ENCODE measurements around the gene ARHGAP9. TPM values are rescaled to one million over a fixed set of nuclear protein-coding genes. Genes with fewer than 3 reads are reported as not detected.

Gene ARHGAP9
- total RNA-seq, 1 donor from 2014 or later: 2.9 TPM

GRCh38 chr12:57456145-57456700, 23.4 kb downstream of the ARHGAP9 start:
- Mint-ChIP-seq H3K27ac (ENCODE audit: unreplicated experiment) (peak overlapping the region; percentile 76), H3K4me3 (ENCODE audit: unreplicated experiment) (peak overlapping the region; percentile 52), H3K27me3 (ENCODE audit: low read depth) (no peaks in the 10 kb centered on the region), H3K9me3 (ENCODE audit: low read depth) (no peaks in the 10 kb centered on the region), H3K36me3 (ENCODE audit: low read depth) (no peaks in the 10 kb centered on the region), H3K4me1 (ENCODE audit: low read depth) (peaks cover 77% of the 10 kb centered on the region)
- DNase-seq (ENCODE audit: low spot score): no peak
- peak; percentile 78 for TF ChIP-seq CTCF (IDR thresholded peaks at IDR 0.05)

- peak overlapping the region; percentile 52 for H3K4me3 Mint-ChIP-seq (ENCODE audit: unreplicated experiment)
- TF ChIP-seq CTCF (IDR thresholded peaks at IDR 0.05): no peak
- peak overlapping the region; percentile 83 for H3K27ac Mint-ChIP-seq (ENCODE audit: unreplicated experiment)
- H3K9me3 Mint-ChIP-seq (ENCODE audit: low read depth): no peaks in the 10 kb centered on the region
- H3K4me1 Mint-ChIP-seq (ENCODE audit: low read depth): peaks cover 79% of the 10 kb centered on the region
- H3K27me3 Mint-ChIP-seq (ENCODE audit: low read depth): no peaks in the 10 kb centered on the region
- H3K36me3 Mint-ChIP-seq (ENCODE audit: low read depth): no peaks in the 10 kb centered on the region
- DNase-seq (ENCODE audit: low spot score): no peak
Observed at GRCh38 chr12:57455374-57456144, 24.1 kb downstream of the ARHGAP9 start.

- Mint-ChIP-seq H3K4me3 (ENCODE audit: unreplicated experiment) (peak within 1 kb of the TSS; percentile 52), H3K4me1 (ENCODE audit: low read depth) (peaks cover 74% of the 10 kb centered on the region), H3K9me3 (ENCODE audit: low read depth) (no peaks in the 10 kb centered on the region), H3K27me3 (ENCODE audit: low read depth) (no peaks in the 10 kb centered on the region), H3K36me3 (ENCODE audit: low read depth) (no peaks in the 10 kb centered on the region), H3K27ac (ENCODE audit: unreplicated experiment) (peak within 1 kb of the TSS; percentile 83)
- TF ChIP-seq CTCF (IDR thresholded peaks at IDR 0.05): no peak
- peak; percentile 93 for DNase-seq (ENCODE audit: low spot score)
Observed at GRCh38 chr12:57454566-57455373, 24.9 kb downstream of the ARHGAP9 start, which contains the start of gene INHBE. INHBE (plus strand) TSS chr12:57455307; CDS start chr12:57455537, 230 bp downstream.

GRCh38 chr12:57454213-57454565, 25.5 kb downstream of the ARHGAP9 start:
- Mint-ChIP-seq H3K4me1 (ENCODE audit: low read depth) (peaks cover 69% of the 10 kb centered on the region), H3K27me3 (ENCODE audit: low read depth) (no peaks in the 10 kb centered on the region), H3K36me3 (ENCODE audit: low read depth) (no peaks in the 10 kb centered on the region), H3K27ac (ENCODE audit: unreplicated experiment) (peak overlapping the region; percentile 83), H3K4me3 (ENCODE audit: unreplicated experiment) (no peak overlapping the region), H3K9me3 (ENCODE audit: low read depth) (no peaks in the 10 kb centered on the region)
- no peak for DNase-seq (ENCODE audit: low spot score)
- TF ChIP-seq CTCF (IDR thresholded peaks at IDR 0.05): no peak

GRCh38 chr12:57452937-57453509, 26.6 kb downstream of the ARHGAP9 start:
- H3K27ac Mint-ChIP-seq (ENCODE audit: unreplicated experiment): peak overlapping the region; percentile 92
- H3K4me1 Mint-ChIP-seq (ENCODE audit: low read depth): peaks cover 58% of the 10 kb centered on the region
- no peaks in the 10 kb centered on the region for H3K9me3 Mint-ChIP-seq (ENCODE audit: low read depth)

More at GRCh38 chr12:57452937-57453509, 26.6 kb downstream of the ARHGAP9 start:
- H3K36me3 Mint-ChIP-seq (ENCODE audit: low read depth): no peaks in the 10 kb centered on the region
- H3K27me3 Mint-ChIP-seq (ENCODE audit: low read depth): no peaks in the 10 kb centered on the region
- DNase-seq (ENCODE audit: low spot score): peak; percentile 29
- TF ChIP-seq CTCF (IDR thresholded peaks at IDR 0.05): peak; percentile 91
- H3K4me3 Mint-ChIP-seq (ENCODE audit: unreplicated experiment): no peak overlapping the region

Measured in chondrocyte (in vitro differentiated cells).